GM12878 (cell line): ENCODE data around the gene NRAS. TPM values are rescaled to one million over a fixed set of nuclear protein-coding genes. Genes with fewer than 3 reads are reported as not detected.

Experiments used
- ATAC-seq: fragments of 200-7000 bp; cut with Tn5 transposase; 3 replicates; pipeline ENCODE4 v1.9.1; 2020; ENCODE audit warnings: mild to moderate bottlenecking, moderate library complexity
- BruUV-seq: library from RNA; stranded (reverse); fragments of 400-500 nt; replicated peaks from 2 replicates; lab custom pipeline; 2021; lab: Mats Ljungman, UMichigan
- CTCF ChIA-PET: fragments of 300-600 bp; sonication (Branson Sonifier 250); formaldehyde crosslinking; extraction: SDS; loops from one replicate; lab custom pipeline; 2021; ENCODE audit warnings: inconsistent platforms; lab: Yijun Ruan, JAX
- POLR2A ChIA-PET: fragments of 350-600 bp; formaldehyde crosslinking; extraction: SDS; loops from one replicate; lab custom pipeline; 2021; ENCODE audit warnings: inconsistent platforms; lab: Charles Lee
- RAD21 ChIA-PET: fragments of 300-600 bp; sonication (Branson Sonifier 250); formaldehyde crosslinking; loops from one replicate; lab custom pipeline; 2023; ENCODE audit warnings: antibody characterized with exemption; ENCODE audit not compliant: unreplicated experiment; lab: Charles Lee
- SMC1A ChIA-PET: fragments of 300-600 bp; sonication (Branson Sonifier 250); formaldehyde crosslinking; loops from one replicate; lab custom pipeline; 2023; ENCODE audit not compliant: unreplicated experiment, uncharacterized antibody; lab: Charles Lee
- DNase-seq: peaks from one replicate; pipeline ENCODE4 v3.0.0-alpha.2; 2011; ENCODE audit warnings: low read depth, low spot score
- FAIRE-seq: peaks from 3 replicates; lab custom pipeline; 2011; peaks lifted over from hg19 to GRCh38; lab: Jason Lieb, UNC
- H2AFZ ChIP-seq: 2 replicates; pipeline ENCODE4 v1.6.0; 2011; ENCODE audit warnings: low read depth, low read length, control low read depth; ENCODE audit not compliant: control insufficient read depth
- H3K27ac ChIP-seq: 2 replicates; pipeline ENCODE4 v1.5.1; 2011; ENCODE audit warnings: control low read depth; ENCODE audit not compliant: control insufficient read depth, insufficient read depth
- H3K27me3 ChIP-seq, 2 experiments: replicated peaks in 1 of 2; 2 replicates each; pipeline versions ENCODE4 v1.6.0 to v1.6.1; 2011; ENCODE audit warnings: low read length in 1 of 2; ENCODE audit not compliant: control insufficient read depth in 2 of 2, insufficient read depth in 2 of 2
- H3K36me3 ChIP-seq, 2 experiments: 2 replicates each; pipeline ENCODE4 v1.5.1; 2011; ENCODE audit warnings: low read length in 1 of 2; ENCODE audit not compliant: control insufficient read depth in 2 of 2, insufficient read depth in 2 of 2
- H3K4me1 ChIP-seq: 2 replicates; pipeline ENCODE4 v1.6.1; 2011; ENCODE audit warnings: mild to moderate bottlenecking, low read length, moderate library complexity, mixed read lengths; ENCODE audit not compliant: control insufficient read depth, insufficient read depth
- H3K4me2 ChIP-seq: 2 replicates; pipeline ENCODE4 v1.6.0; 2011; ENCODE audit warnings: control low read depth; ENCODE audit not compliant: control insufficient read depth, insufficient read depth
- H3K4me3 ChIP-seq: fragments of 200-600 bp; sonication (generic); 2 replicates; pipeline ENCODE4 v1.5.1; 2016
- H3K79me2 ChIP-seq: 2 replicates; pipeline ENCODE4 v1.6.0; 2011; ENCODE audit warnings: low read length; ENCODE audit not compliant: control insufficient read depth, insufficient read depth
- H3K9ac ChIP-seq: 2 replicates; pipeline ENCODE4 v1.8.0; 2011; ENCODE audit warnings: low read length, control low read depth, mixed read lengths; ENCODE audit not compliant: control insufficient read depth, insufficient read depth
- H3K9me3 ChIP-seq: replicated peaks from 3 replicates; pipeline ENCODE4 v1.5.1; 2011; ENCODE audit warnings: mild to moderate bottlenecking, low read length; ENCODE audit not compliant: control insufficient read depth, insufficient read depth
- H4K20me1 ChIP-seq: 2 replicates; pipeline ENCODE4 v1.6.0; 2011; ENCODE audit not compliant: control insufficient read depth, insufficient read depth
- ASH2L ChIP-seq: fragments of 300-600, 200-600 bp; sonication (generic); IDR thresholded peaks from 2 replicates; pipeline ENCODE4 v1.6.1; 2017; ENCODE audit warnings: low read depth, mild to moderate bottlenecking, borderline replicate concordance
- CBFB ChIP-seq: IDR thresholded peaks from 2 replicates; pipeline ENCODE4 v1.6.1; 2016; ENCODE audit warnings: antibody characterized with exemption, low read depth
- CREB1 ChIP-seq: IDR thresholded peaks from 2 replicates; pipeline ENCODE4 v1.6.1; 2012; ENCODE audit warnings: low read depth, mild to moderate bottlenecking, inconsistent platforms
- CREM ChIP-seq: IDR thresholded peaks from 2 replicates; pipeline ENCODE4 v1.6.1; 2014; ENCODE audit warnings: antibody characterized with exemption, low read depth
- E4F1 ChIP-seq: fragments of 450-650 bp; IDR thresholded peaks from 2 replicates; pipeline ENCODE4 v1.6.1; 2018; ENCODE audit warnings: borderline replicate concordance, mild to moderate bottlenecking; ENCODE audit not compliant: partially characterized antibody
- MEF2B ChIP-seq: fragments of 450-650 bp; IDR thresholded peaks from 2 replicates; pipeline ENCODE4 v1.6.1; 2018; ENCODE audit warnings: mild to moderate bottlenecking, moderate library complexity; ENCODE audit not compliant: partially characterized antibody, poor library complexity, severe bottlenecking
- NR2C2 ChIP-seq: IDR thresholded peaks from 2 replicates; pipeline ENCODE4 v1.6.1; 2011; ENCODE audit warnings: borderline replicate concordance, low read depth; ENCODE audit not compliant: control insufficient read depth, insufficient read length
- NR2F1 ChIP-seq: fragments of 450-650 bp; conservative IDR thresholded peaks from 2 replicates; pipeline ENCODE4 v1.6.1; 2017; ENCODE audit warnings: mild to moderate bottlenecking
- TBL1XR1 ChIP-seq: IDR thresholded peaks from 2 replicates; pipeline ENCODE4 v1.6.1; 2012; ENCODE audit warnings: low read depth, low read length, improper control_type of control experiment
- YY1 ChIP-seq: IDR thresholded peaks from 2 replicates; pipeline ENCODE4 v1.6.1; 2011; ENCODE audit warnings: low read depth, mild to moderate bottlenecking, low read length
- WGBS: methylation state at CpG from one replicate; pipeline ENCODE4 v1.1.6; 2016; ENCODE audit warnings: low lambda C conversion rate; ENCODE audit not compliant: insufficient replicate concordance, insufficient coverage; ENCODE audit errors: missing lambda C conversion rate; 5-methylcytosine and 5-hydroxymethylcytosine counted together
- in situ Hi-C: fragments of 300-500 bp; cut with MboI; formaldehyde crosslinking; loops from 9 replicates; pipeline ENCODE4 v1.14.3; 2018; ENCODE audit warnings: mixed read lengths
- intact Hi-C: fragments of 100-400 bp; cut with micrococcal nuclease; formaldehyde crosslinking; loops from one replicate; pipeline ENCODE4 v1.14.2; 2022; ENCODE audit not compliant: unreplicated experiment
- polyA plus RNA-seq, 11 experiments: library from polyadenylated mRNA; depleted of rRNA in 4 of 11; unstranded in 6 of 11; stranded (reverse) in 5 of 11; fragments of >200 nt; fragmentation: Nextera tagmentation in 4 of 11; fragmentation: Illumina TruSeq in 1 of 11; extraction: Ambion mirVana in 4 of 11; extraction: Trizol in 1 of 11; gene quantifications; 1 replicate in 1 of 11; 2 replicates in 10 of 11; pipeline versions ENCODE4 v1.2.1 to v1.2.3, GENCODE V29; 2011 to 2016; ENCODE audit warnings: inconsistent platforms in 2 of 11, missing spikeins in 2 of 11, low read depth in 1 of 11
- total RNA-seq, 4 experiments: library from RNA; depleted of rRNA in 3 of 4; stranded (reverse); fragments of >200 nt in 3 of 4; fragmentation: Illumina TruSeq in 1 of 4; extraction: Trizol in 1 of 4; gene quantifications; 2 replicates each; pipeline versions ENCODE4 v1.2.1 to v1.2.3, GENCODE V29; 2013 to 2021
- TF ChIP-seq, protein P1 (sequence below): IDR thresholded peaks from 2 replicates; pipeline ENCODE4 v1.6.1; 2012; ENCODE audit warnings: low read depth, low read length, improper control_type of control experiment

Gene NRAS
- total and polyA plus RNA-seq, 10 of the 15 experiments (the other 5 are each of a cell fraction or from before 2014, with no cell fraction given) = 31.7 to 73.2 (median 66.2) TPM

GRCh38 chr1:114700036-114700600, 16.5 kb downstream of the NRAS start:
- no peak overlapping the region for H3K4me2 ChIP-seq
- CTCF ChIA-PET = interaction anchor here (0.7 kb wide), 1 partner anchor 96 kb away, joined by 3 read pairs; no protein-coding TSS in a partner anchor
- H3K79me2 ChIP-seq = no peaks in the 10 kb centered on the region
- H3K4me1 ChIP-seq = no peaks in the 10 kb centered on the region; the same call in 1 of the 2 replicates
- in situ Hi-C loops (no loop called here), intact Hi-C loops (no loop called here)
- H3K27me3 ChIP-seq = no peaks in the 10 kb centered on the region
- no peak overlapping the region for H3K9ac ChIP-seq
- FAIRE-seq (no peak), DNase-seq (no peak), ATAC-seq (no peak)
- no TSS peak for BruUV-seq
- no peaks in the 10 kb centered on the region for H3K9me3 ChIP-seq
- POLR2A ChIA-PET = no interaction called here
- no peak overlapping the region for H3K27ac ChIP-seq
- no peak overlapping the region for H2AFZ ChIP-seq
- no peaks in the 10 kb centered on the region for H3K36me3 ChIP-seq
- SMC1A ChIA-PET = interaction anchor here (1.0 kb wide), 1 partner anchor 16 kb away, joined by 3 read pairs; no protein-coding TSS in a partner anchor
- H3K4me3 ChIP-seq = no peak overlapping the region
- TF ChIP-seq MEF2B (no peak), NR2C2 (no peak), CBFB (no peak), NR2F1 (no peak), YY1 (no peak), E4F1 (no peak), TBL1XR1 (no peak), CREM (no peak), CREB1 (no peak), ASH2L (no peak)
- TF ChIP-seq, protein P1, sequence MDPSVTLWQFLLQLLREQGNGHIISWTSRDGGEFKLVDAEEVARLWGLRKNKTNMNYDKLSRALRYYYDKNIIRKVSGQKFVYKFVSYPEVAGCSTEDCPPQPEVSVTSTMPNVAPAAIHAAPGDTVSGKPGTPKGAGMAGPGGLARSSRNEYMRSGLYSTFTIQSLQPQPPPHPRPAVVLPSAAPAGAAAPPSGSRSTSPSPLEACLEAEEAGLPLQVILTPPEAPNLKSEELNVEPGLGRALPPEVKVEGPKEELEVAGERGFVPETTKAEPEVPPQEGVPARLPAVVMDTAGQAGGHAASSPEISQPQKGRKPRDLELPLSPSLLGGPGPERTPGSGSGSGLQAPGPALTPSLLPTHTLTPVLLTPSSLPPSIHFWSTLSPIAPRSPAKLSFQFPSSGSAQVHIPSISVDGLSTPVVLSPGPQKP = no peak
- WGBS = 28% methylated on average over 4 of the region's 4 CpGs
- H4K20me1 ChIP-seq = no peaks in the 10 kb centered on the region
- RAD21 ChIA-PET = no interaction called here
